Measurements from ENCODE around the gene LOXL3.

LOXL3 gene, protein sequence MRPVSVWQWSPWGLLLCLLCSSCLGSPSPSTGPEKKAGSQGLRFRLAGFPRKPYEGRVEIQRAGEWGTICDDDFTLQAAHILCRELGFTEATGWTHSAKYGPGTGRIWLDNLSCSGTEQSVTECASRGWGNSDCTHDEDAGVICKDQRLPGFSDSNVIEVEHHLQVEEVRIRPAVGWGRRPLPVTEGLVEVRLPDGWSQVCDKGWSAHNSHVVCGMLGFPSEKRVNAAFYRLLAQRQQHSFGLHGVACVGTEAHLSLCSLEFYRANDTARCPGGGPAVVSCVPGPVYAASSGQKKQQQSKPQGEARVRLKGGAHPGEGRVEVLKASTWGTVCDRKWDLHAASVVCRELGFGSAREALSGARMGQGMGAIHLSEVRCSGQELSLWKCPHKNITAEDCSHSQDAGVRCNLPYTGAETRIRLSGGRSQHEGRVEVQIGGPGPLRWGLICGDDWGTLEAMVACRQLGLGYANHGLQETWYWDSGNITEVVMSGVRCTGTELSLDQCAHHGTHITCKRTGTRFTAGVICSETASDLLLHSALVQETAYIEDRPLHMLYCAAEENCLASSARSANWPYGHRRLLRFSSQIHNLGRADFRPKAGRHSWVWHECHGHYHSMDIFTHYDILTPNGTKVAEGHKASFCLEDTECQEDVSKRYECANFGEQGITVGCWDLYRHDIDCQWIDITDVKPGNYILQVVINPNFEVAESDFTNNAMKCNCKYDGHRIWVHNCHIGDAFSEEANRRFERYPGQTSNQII

DNA sequence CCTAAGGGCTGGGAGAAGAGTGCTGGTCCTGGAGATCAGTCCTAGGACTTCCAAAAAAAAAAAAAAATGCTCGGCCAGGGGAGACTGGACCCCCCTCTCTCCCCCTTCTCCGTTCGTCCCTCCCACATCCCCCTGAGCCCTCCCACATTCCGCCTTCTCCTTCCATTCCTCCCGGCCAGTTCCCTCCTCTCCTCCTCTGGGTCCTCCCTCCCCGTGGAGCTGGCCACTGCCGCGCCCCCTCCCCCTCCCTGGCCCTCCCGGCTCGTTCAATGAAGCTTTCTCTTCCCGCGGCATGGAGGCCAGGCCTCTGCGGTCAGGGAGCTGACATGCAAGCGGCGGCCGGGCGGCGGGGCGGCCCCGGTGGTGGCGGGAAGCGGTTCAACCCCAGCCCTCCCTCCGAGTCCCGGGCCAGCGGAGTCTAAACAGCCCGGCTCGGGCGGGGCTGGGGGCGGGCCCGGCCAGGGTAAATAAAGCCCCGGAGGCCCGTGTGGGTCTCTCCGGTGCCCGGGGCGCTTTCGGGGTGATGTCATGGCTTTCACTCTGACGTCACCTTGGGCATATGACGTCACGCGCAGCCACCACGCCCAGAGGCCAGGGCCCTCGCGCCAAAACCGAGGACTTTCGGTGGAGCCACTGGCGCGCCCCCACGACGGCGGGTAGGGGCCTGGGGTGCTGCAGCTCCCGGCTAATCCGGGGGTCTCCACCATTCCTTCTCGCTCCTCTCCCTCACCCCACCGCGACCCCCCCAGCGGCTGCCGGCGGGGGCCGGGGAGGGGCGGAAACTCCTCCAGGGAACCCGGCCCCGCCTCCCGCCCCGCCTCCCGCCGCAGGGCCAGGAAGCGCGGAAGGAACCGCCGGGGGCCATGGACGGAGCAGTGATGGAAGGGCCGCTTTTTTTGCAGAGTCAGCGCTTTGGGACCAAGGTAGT lies at the start of gene LOXL3, which contains the start of gene DOK1:
LOXL3 (minus strand) TSS at position 51 of the 928 bp plus-strand sequence. CDS start 1,308 bp downstream, outside the sequence.
DOK1 (plus strand) TSS at position 829 of the 928 bp plus-strand sequence; CDS start at position 864, 35 bp downstream.
- peak; percentile 89 for DNase-seq

DNA sequence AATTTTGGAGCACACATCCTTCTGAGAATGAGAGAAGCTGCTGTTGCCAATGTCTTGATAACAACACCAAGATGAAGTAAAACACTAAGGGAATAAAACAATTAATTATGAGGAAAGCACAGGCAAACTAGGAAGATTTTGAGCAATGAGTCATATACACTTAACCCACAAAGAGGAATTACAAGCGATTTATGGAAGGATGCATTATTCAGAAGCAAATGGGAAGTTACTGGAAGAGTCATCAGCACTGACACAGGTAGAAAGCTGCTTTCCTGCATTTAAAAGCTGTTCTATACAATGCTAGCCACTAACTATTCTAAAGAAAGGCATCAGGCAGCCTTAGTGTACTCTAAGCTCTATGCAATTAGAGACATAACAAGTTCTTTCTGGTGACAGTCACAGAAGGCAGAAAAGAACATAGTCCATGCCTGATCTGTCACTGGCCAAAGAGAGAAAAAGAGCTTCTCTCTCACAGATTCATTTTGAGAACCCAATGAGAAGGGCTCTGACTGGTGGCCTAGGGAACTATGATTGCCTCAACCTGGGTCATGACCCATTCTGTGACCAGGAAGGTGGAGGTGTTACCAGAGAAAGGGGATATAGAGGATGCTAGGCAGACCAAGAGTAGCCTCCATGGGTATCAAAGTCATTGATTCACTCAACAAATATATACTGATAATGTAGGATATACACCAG lies 49.0 kb upstream of the LOXL3 start:
- no peak for DNase-seq

DNA sequence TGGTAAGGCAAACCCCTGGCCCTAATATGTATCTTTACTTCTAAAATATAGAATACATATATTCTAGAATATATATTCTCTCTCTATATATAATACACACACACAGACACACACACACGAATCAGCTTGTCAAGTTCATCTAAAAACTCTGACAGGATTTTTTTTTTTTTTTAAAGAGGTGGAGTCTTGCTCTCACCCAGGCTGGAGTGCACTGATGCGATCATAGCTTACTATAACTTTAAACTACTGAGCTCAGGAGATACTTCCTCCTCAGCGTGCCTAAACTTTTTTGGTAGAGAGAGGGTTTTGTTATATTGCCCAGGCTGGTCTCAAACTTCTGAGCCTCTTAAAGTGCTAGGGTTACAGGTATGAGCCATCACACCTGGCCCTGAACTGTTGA lies 45.9 kb upstream of the LOXL3 start:
- DNase-seq, result no peak

DNA sequence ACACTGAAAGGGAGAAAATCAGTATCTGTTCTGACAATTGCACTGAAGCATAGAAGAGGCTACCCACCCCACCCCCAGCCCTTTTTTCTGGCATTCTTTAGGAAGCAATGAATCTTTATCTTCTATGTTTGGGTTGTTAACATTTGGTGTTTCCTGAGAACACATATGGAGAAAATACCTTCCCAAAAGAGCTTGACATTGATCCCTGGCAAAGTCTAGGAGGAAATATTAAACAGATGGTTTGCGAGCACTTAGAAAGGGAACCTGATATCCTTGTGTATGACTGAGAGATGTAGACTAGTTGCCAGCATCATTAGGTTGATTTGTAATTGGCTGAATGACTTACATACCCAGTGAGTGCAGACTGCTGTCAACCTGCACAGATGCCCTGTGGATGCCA lies 43.7 kb upstream of the LOXL3 start:
- no peak for DNase-seq

DNA sequence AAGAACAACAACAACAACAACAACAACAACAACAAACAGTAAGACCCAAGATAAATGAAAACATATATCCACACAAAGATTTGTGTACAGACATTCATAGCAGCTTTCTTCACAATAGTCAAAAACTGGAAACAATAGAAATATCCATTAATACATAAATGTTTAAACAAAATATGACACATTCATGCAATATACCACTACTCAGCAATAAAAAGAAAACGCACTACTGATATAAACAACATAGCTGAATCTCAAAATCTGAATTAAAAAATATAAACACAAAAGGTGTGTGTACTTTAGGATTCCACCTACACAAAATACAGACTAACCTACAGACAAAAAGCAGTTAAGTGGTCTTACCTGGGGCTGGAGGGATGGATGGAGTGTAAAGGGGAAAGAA lies 42.8 kb upstream of the LOXL3 start:
- DNase-seq, result no peak

DNA sequence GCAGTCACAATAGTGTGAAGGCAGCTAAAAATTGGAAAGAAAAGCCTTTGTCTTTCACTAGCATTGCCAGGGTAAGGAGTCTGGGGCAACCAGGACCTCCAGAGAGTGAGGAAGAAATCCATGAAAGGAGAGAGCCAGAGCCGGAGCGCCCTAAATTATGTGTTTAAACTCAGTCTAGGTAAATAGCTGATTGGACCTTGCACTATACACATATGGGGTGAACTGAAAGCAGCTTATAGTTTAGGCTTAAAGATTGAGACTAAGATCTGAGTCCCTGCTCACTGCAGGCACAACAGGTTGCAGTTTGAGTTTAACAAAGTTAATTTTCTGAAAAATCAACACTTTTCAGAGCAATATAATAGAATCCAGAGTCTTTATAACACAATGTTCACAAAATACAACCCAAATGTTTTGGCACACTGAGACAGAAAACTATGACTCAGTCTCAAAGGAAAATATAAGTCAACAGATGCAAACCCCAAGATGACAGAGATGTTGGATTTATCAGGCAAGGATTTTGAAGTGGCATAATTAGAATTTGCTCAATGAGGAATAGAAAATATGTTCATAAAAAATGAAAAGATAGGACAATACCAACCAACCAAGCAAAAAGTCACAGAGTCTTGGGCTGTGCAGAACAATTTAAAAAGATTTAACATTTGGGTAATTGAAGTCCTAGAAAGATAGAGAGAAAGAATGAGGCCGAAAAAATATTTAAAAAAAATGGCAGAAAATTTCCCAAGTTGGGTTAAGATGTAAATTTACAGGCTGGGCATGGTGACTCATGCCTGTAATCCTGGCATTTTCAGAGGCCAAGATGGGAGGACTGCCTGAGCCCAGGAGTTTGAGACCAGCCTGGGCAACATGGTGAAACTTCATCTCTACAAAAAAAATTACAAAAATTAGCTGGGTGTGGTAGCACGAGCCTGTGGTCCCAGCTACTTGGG lies 40.4 kb upstream of the LOXL3 start:
- DNase-seq, result no peak

DNA sequence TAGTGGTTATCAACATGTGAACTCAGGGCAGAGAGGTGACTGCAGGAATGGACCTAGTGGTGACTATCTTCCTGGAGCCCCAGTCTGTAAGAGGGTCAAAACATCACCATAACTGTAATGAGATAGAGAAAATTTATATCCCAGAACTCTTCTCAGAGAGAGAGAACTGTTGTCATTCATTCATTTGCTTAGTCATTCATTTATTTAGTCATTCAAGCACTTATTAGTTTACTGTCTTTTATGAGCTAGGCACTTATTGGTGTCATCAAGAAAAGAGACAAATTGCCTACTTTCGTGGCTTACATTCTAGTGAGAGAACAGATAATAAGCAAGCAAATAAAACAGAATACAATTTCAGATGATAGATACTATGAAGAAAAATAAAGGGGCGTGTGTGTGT lies 34.9 kb upstream of the LOXL3 start:
- DNase-seq, result no peak

DNA sequence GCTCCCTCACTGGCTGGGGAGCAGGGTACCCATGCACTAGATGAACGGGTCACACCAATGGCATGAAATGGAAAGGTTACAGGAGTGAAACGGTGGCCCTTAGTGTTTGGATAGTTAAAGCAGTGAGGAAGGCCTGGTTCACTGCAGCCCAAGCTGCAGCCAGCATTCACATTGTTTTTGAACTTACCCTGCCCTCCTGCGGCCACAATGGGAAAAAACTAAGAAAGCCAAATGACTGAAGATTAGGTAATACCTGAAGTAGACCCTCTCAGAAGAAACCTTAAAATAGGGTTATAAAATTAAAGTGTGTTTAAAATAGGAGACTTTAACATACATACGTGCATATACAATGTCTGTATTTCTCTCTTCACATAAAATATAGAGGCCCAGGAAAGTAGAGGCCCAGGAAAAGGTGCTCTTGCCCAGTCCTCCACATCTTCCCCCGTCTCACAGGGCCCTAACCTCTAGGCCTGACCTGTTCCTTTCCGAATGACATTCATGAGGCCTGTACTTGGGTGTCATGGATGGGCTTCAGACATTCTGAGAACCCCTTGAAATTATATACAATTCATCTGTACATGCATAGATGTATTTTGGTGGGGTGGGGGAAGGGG lies 34.0 kb upstream of the LOXL3 start:
- no peak for DNase-seq

DNA sequence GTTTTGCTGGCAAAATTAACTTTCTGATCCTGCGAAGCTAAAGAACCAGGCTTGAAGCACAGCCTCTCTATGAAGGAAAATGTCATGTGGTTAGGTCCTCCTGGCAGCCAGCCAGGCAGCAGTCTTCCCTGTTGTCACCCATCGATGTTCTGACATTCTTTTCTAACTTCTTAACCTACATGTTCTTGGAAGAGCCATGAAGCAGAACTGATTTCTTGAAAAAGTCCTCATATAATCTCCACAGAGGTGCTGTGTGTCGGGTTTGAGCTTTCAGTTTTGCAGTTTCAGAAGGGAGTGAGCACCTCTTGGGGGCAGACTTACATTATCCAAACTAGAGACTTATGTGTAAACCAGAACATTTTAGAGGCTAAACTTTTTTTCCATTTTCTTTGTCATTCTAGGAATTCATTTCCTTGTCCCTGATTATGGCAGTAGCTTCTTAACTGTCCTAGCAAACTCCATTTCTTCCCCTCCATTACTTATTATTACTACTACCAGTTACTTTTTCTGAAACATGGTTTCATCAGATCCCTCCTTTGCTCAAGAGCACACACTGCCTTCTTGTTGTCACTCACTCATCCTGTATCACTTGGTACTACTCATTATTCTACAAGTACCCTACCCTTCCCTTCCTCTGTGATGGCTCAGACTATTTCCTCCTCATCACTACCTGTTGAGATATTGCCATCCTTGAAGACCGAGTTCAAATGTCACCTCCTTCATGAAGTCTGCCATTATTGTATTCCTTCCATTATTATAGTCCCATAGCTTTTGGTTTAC lies 31.9 kb upstream of the LOXL3 start:
- no peak for DNase-seq

DNA sequence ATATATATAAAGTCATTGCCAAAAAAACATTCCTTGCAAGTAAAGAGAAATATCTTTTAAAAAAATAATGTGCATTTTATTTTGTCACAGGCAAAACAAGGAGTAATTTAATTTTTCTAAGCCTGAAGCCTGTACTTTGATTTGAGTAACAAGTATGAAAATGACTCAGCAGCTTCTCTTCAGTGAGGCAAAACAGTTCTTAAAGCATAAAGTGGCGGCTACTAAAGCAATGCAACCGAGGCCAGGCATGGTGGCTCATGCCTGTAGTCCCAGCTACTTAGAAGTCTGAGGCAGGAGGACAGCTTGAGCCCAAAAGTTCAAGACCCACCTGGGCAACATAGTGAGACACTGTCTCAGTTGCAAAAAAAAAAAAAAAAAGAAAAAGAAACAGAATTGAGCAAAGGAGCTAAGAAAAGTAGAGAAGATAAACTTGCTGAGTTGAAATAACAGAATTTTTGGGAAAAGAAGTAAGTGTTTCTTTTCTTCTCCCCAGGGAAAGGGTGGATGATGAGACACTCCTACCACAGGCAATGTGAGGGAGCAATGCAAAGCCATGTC lies 30.4 kb upstream of the LOXL3 start:
- no peak for DNase-seq

DNA sequence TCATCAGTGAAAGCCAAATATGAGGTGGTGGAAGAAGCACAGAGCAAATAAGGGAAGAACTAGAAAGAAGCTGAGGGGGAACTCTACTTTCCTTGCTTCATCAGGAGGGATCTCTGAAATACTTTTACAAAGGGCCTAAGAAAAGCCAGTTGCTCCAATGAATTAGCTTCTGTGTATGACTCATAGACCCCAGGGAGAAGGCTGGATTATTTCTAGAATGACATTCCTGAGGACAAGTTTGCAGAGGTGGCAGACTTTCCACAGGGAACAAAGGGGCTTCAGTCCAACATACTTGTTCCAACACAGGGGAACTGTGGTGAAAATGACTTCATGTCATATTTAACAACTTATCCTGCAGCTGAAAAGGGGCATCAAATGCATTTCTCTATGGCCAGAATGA lies 29.8 kb upstream of the LOXL3 start:
- DNase-seq, result no peak

DNA sequence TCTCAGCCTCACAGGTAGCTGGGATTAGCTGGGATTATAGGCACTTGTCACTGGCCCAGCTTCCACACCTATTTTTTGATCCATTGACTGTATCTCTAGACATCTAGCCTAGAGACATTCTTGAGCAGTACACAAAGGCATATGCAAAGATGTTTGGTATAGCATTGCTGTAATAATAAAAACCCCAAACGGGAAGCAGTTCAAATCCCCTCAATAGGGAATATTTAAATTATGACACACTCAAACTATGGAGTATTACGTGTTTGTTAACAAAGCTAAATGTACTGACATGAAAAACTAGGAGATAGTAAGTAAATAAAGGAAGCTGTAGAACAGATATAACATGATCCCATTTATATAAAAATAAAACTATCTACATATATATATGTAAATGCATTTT lies 28.4 kb upstream of the LOXL3 start:
- DNase-seq, result no peak

DNA sequence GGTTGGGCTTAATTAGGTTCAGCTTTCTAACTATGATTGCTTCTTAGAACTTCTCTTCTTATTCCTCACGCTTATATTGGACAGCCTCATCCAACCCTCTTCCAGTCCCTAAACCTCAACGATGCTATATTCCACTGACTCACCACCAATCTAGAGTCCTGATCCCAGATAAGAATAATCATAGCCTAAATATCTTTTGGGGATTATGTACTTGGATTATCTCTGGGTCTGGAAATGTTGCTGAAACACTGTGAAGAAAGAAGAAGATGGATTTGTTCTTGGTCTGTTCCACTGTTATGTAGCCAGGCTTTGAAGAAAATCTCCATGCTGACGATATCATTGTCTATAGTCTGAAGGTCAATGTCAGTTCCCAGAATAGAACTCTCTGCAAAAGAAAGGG lies 27.7 kb upstream of the LOXL3 start:
- no peak for DNase-seq

DNA sequence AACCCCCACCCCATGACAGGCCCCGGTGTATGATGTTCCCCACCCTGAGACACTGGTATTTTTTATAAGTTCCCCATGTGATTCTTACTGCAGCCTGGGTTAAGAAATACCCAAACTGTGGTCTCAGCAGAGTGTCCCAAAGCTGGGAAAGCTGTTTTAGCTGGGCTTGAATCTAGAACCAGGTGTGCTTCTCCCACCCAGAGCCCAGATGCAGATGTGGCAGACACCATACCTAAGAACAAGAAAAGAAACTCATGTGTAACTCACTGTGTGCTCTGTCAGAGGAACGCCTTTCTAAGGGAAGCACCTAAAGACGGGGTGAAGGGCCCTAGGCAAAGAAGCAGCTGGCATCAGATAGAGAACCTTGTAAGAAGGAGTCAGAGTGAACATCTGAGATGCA lies 24.7 kb upstream of the LOXL3 start:
- DNase-seq, result no peak

DNA sequence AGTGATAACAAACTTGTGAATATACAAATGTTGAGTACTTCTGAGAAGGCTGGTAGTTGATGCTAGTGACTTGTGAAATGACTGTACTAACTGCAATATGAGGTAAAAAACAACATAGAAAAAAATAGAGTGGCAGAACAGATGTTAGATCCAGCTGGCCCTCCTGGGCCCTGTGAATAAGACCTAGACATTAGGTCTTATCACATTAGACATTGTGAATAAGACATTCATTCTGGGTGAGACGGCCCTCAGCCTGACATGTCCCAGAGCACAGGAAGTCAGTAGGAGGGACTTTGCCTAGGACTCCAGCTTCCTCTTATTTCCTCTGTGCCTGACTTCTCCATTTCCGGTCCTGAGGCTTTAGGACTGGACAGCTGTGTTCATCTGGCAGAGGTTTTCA lies 23.7 kb upstream of the LOXL3 start:
- DNase-seq, result no peak

DNA sequence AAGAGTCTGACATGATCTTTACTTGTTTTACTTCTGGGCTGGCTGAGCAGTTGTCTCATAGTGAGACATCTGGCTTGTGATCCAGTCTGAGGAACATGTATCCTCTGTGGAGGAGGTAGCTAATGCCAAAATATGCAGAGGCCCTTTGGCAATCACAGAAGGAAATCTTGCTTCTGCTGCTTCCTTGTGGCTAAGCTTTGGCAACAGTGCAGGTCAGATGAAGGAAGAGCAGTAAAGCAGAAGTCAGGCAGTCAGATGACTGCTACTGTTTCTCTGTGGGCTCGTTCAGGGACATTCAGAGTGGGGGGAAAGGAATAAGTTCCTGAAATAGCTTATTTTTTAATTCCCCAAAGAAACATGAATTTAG lies 23.1 kb upstream of the LOXL3 start:
- DNase-seq, result no peak

DNA sequence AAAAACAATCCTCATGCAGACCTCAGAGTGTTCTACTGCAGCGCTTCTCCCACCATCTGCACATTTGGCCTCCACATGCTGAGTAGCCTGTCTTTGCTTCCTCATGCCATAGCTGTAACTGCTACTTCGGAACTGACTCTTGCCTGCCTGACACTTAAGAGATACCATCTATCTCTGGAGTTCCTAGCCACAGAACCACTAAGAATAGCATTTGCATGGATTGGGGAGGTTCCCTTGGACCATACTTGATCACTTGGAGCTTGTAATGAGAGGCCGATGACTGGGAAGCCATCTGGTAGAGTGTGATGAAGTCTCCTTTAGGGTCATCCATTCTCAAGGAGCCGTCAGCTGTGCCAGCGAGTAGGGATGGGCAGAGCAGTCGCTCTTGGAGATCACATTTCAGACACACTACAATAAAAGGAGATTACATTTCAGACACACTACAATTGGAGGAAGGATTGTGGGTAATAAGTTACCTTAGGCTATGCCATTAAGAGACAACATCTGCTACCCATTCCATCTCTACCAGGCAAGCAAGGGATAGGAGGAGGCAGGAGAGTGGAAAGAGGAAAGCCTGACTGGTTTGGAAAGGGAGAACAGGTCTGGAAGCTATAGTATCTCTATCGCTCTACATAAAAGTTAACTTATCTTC lies 22.6 kb upstream of the LOXL3 start:
- no peak for DNase-seq

DNA sequence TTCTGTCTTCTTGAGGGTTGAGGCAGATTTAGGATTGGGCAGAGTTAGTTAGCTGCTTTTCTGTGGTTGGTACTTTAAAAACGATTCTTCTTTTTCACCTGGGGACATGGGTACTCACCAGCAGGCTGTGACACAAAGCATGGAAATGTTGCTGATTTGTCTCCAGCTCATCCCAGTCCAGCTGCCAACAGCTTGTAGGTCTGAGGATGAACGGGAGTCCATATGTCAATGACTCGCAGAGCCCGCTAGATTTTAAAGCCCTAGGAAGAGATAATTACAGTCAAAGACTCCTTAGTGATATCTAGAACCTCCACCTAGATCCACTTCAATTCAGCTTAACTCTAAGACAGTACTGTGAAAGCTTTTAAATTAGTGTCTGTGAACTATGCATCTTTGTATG lies 21.6 kb upstream of the LOXL3 start:
- no peak for DNase-seq
